GM19467 (cell line): Measurements from ENCODE around the gene TMEM88.

ENCODE experiments used
- ATAC-seq: cut with Tn5 transposase; IDR thresholded peaks from one replicate; pipeline ENCODE4 v1.9.1; 2021; ENCODE audit warnings: mild to moderate bottlenecking, moderate library complexity; ENCODE audit not compliant: unreplicated experiment

TMEM88 gene

DNA sequence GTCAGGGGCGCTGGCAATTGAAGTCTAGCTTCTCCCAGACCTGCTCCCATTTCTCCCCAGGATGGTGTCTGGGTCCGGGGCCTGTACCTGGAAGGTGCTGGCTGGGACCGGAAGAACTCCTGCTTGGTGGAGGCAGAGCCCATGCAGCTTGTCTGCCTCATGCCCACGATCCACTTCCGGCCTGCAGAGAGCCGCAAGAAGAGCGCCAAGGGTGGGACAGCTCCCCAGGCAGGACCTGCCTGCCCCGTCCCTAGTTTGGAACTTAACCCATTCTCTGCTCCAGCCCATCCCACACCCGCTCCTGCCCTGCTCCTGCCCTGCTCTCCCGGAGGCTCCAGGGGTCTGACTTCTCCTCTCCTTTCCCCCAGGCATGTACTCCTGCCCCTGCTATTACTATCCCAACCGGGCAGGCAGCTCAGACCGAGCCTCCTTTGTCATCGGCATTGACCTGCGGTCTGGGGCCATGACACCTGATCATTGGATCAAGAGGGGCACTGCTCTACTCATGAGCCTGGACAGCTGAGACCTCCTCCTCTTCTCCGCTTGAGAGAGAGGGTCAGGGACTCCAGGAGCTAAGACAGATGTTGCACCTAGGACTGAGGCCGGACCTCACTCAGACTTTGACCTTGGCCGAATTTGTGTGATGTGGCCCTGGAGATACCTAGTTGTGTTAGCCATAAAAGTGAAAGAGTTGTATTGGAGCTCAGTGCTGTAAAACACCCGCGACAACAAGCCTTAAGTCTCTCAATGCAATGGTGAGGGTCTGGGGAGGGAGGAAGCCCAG is 21.7 kb upstream of the TMEM88 start:
- no peak for ATAC-seq

DNA sequence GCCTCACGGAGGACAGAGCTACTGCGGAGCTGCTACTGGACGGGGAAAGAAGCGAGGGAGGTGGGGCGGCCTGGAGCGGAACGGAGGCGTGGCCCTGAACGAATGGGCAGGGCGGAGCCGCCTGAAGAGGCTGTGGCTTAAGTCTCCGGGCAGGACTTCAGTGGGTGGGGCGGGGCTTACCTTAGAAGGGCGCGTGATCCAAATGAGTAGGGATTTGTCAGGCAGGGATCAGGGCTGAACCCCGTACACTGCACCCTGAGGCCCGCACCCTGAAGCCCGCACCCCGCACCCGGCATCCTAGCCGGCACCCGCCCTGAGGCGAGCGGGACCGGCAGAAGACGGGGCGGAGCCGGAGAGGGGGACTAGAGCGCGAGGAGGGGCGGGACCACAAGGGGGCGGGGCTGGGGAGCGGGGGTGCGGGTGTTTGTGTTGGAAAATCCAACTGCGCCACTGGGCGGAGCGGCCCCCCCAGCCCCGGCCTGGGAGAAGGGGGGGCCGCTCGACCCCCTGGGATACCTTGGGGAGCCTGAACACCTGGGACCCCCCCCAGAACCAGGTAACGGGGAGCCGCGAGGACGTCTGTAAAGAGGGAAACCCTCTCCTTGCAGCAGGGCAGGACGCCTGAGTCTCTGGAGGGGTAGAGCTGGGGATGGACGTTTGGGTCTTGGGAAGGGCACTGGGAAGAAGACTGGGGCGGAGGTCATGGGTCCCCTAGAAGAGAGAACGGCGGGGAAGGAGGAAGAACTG is 20.9 kb upstream of the TMEM88 start, which contains the start of gene KDM6B:
Gene KDM6B, plus strand, starts transcription at position 423 of the 747 bp plus-strand sequence. CDS start 11,338 bp downstream, outside the sequence.
- no peak for ATAC-seq

GRCh38 chr17:7834542-7834956 is 20.3 kb upstream of the TMEM88 start:
- no peak for ATAC-seq

GRCh38 chr17:7834957-7835813 is 19.7 kb upstream of the TMEM88 start:
- ATAC-seq = peak; percentile 38

GRCh38 chr17:7835814-7836595 is 18.9 kb upstream of the TMEM88 start:
- ATAC-seq = peak; percentile 20

- ATAC-seq = peak; percentile 23
These were observed 18.1 kb upstream of the TMEM88 start for GRCh38 chr17:7836596-7837407.

GRCh38 chr17:7837408-7838088 is 17.3 kb upstream of the TMEM88 start:
- ATAC-seq = no peak

GRCh38 chr17:7838090-7839075 is 16.5 kb upstream of the TMEM88 start:
- no peak for ATAC-seq

DNA sequence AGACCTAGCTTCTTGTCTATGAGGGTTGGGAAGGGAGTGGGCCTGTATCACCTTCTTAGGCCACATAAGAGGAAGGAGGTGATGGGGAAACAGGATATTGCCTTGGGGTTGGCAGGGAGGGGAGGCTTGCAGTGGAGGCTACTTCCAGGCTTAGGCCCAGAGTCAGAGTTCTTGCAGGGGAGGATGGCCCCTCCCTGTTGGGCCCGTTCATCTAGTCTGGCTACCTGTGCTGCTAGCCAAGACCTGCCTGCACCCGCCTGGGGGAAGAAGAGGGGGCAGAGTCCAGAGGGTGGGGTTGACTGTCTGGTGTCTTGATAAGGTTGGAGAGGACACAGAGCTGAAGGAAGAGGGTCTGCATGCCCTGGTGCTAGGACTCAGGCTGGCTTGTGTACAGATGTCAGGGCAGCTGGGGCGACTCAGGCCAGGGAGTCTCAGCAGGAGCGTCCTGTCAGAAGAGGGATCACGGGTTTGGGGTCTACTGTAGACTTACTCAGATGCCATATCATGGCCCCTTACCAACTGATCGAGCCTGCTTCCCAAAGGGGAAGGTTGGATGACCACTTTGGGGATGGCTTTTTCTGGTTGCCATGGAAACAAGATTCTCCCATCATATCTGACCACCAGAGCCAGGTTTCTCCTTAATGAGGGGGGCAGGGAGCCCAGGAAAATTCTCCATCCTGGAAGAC is 15.5 kb upstream of the TMEM88 start:
- no peak for ATAC-seq

- no peak for ATAC-seq
These were observed 15.0 kb upstream of the TMEM88 start for GRCh38 chr17:7839876-7840261.

DNA sequence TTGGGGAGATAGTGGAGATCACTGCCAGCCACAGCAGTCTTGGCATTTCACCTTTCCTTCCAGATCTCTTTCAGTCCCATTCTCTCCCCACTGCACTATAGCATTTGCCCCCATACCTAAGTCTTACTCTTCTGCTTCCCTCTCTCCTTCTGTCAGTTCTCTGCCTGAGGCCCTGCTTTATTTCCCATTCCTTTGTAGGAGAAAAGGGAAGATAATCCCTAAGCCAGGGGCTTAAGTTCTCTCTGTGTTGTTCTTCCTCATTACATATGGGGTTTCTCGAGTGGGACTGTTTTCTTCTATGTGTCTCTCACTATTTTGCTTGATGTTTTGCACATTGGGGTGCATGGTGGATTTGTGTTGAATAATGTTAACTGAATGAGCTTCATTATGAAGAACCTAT is 14.4 kb upstream of the TMEM88 start:
- no peak for ATAC-seq

DNA sequence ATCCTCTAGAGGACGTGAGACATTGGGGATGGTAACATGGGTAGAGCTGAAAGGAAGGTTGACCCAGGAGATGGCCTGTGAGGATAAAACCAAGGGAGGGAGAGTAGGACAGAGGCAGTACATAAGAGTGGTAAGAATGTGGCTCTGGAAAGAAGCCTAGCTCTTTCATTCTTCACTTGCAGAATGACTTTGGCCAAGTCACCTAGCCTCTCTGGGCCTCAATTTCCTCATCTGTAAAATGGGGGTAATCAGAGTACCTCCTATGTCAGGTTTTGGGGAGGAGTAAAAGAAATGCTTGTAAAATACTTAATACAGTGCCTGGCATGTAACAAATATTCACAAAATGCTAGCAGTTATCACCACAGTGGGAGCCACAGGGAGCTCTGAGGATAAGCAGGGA is 14.0 kb upstream of the TMEM88 start:
- ATAC-seq = no peak

DNA sequence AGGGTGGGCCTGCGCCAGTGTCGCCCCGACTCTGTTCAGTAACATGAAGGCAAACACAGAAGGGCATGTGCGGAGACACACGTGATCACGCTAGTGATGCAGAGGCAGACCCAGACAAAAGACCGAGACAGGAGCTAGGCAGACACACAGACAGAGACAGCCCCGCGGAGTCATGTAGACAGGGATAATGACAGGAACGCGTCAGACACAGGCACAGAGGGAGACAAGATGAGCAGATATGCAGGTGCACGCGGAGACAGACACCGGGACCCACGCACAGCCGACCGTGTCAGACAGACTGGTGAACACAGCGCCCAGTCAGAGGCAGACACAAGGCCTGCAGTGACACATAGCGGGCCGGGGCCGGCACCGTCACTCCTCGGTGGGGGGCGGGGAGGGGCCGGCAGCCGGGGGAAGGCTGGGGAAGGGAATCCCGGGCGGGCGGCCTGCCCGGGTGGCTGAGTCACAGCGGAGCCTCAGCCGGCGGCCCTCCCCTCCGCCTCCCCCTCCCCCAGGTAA is 13.4 kb upstream of the TMEM88 start:
- peak; percentile 6 for ATAC-seq

DNA sequence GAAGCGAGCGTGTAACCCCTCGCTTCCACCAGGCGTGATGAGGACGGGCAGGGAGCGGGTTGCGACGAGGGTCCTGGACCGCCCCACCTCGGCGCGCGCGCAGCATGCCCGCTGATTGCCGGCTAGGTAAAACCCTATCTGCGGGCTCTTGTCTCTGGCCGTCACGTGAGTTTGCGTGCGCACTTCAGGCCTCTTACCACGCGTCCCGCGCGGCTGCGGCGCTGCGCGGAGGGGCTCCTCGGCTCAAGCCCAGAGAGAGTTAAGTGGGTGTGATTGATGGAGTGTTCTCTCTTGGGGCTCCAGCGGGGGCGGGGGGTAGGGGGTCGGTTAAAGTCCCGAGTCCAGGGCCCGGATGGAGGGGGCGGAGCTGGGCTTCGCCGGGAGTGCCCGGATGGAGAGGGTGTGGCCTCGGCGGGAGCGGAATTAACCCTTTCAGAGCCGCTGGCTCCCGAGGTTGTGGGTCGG is 12.9 kb upstream of the TMEM88 start:
- ATAC-seq = peak; percentile 19

GRCh38 chr17:7842380-7843256 is 12.2 kb upstream of the TMEM88 start:
- peak; percentile 11 for ATAC-seq

GRCh38 chr17:7843257-7843535 is 11.7 kb upstream of the TMEM88 start:
- no peak for ATAC-seq
